Uterus (tissue), 2 donors: ENCODE data around the gene STPG4.

Experiments used
- CTCF ChIP-seq, 4 experiments: fragments of 200-600 bp in 2 of 4; fragments of 450-650 bp in 2 of 4; sonication (generic) in 2 of 4; IDR thresholded peaks; one replicate each; pipeline ENCODE4 v1.5.1; 2016 to 2019; ENCODE audit warnings: antibody characterized with exemption in 4 of 4, mild to moderate bottlenecking in 2 of 4, moderate library complexity in 1 of 4
- POLR2A ChIP-seq, 2 donors: fragments of 450-650 bp; IDR thresholded peaks; one replicate each; pipeline ENCODE4 v1.6.1; 2016; ENCODE audit warnings: antibody characterized with exemption in 2 of 2, mild to moderate bottlenecking in 1 of 2, moderate library complexity in 1 of 2

- TF ChIP-seq POLR2A (IDR thresholded peaks at IDR 0.05) (no peak), CTCF (IDR thresholded peaks at IDR 0.05) (no peak)
These were observed 25.9 kb downstream of the STPG4 start for GRCh38 chr2:47129191-47129706.
